Activated T-cell treated with anti-CD3 and anti-CD28 coated beads, Interleukin-2, amount 50 U/mL, for 4 hours (primary cell): Measurements from ENCODE around the gene SLC39A7. TPM values are rescaled to one million over a fixed set of nuclear protein-coding genes. Genes with fewer than 3 reads are reported as not detected.
A peak's percentile ranks its signal among the peaks of the same experiment; 100 is the strongest.

Source experiments
- ATAC-seq, 2 donors: fragments of 200-7000 bp; cut with Tn5 transposase; one replicate each; pipeline ENCODE4 v1.10.0; 2021
- DNase-seq: peaks from one replicate; pipeline ENCODE4 v3.0.0-alpha.2; 2020
- H3K27me3 Mint-ChIP-seq: one replicate; pipeline ENCODE4 v1.8.0; 2021; ENCODE audit warnings: low read depth, mixed read lengths
- H3K36me3 Mint-ChIP-seq: one replicate; pipeline ENCODE4 v1.8.0; 2022; ENCODE audit warnings: mixed read lengths; ENCODE audit not compliant: insufficient read depth
- H3K4me1 Mint-ChIP-seq: one replicate; pipeline ENCODE4 v1.8.0; 2021; ENCODE audit warnings: low read depth, mixed read lengths
- H3K4me3 Mint-ChIP-seq: one replicate; pipeline ENCODE4 v1.8.0; 2021; ENCODE audit warnings: mild to moderate bottlenecking, moderate library complexity, mixed read lengths
- H3K9me3 Mint-ChIP-seq: one replicate; pipeline ENCODE4 v1.8.0; 2021; ENCODE audit warnings: mixed read lengths
- total RNA-seq, 3 donors: library from RNA; stranded (reverse); gene quantifications; one replicate each; pipeline ENCODE4 v1.2.1, GENCODE V29; 2021

Gene SLC39A7, protein sequence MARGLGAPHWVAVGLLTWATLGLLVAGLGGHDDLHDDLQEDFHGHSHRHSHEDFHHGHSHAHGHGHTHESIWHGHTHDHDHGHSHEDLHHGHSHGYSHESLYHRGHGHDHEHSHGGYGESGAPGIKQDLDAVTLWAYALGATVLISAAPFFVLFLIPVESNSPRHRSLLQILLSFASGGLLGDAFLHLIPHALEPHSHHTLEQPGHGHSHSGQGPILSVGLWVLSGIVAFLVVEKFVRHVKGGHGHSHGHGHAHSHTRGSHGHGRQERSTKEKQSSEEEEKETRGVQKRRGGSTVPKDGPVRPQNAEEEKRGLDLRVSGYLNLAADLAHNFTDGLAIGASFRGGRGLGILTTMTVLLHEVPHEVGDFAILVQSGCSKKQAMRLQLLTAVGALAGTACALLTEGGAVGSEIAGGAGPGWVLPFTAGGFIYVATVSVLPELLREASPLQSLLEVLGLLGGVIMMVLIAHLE
- total RNA-seq = 10 to 100 TPM; 68.7 to 78.3 (median 72.1) TPM

DNA sequence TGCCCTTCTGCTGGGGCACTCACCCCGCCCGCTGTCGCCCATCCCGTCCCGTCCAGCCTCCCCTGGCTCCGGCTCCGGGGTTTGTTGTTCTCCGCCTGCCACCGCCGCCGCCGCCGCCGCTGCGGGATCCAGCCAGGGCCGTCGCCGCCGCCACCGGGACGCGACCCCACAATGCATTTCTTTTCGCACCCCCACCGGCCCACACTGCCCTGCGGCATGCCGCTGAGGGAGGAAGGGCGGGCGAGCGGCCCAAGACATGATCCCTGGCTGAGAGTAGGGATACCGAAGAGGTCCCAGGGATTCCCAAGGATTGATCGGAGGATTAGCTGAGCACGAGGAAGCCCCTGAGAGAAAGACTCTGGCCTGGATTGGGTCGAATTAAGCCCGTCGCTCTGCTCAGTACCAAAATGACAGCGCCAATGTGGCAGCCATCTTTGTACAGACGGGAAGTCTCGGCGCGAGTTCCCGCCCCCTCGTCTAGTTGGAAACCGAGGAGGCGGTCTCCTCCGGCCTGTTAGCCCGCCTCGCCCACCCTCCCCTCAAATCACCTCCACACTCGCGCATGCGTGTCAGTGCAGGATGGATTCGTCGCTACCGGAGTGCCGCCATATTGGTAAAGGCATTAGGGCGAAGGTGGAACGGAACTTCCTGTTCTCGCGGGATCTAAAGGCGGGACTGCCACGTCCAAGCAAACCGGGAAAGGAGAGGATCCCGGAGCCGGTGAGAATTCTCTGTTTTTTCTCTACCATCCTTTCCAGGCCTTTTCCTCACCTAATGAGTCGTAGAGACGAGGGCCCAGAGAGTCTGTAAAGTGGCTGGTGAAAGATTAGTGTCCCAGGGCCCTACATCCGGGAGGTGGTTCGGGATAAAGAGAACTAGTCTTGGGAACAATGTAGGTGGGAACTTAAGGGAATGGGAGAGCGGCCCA lies at the start of gene SLC39A7, which contains the start of gene RXRB:
SLC39A7 (plus strand) TSS at position 649 of the 928 bp plus-strand sequence. CDS start 379 bp downstream, outside the sequence.
RXRB (minus strand) TSS at position 447 of the 928 bp plus-strand sequence; CDS start at position 258, 189 bp downstream.
- Mint-ChIP-seq H3K4me1 (peaks cover 71% of the 10 kb centered on the region), H3K27me3 (no peaks in the 10 kb centered on the region), H3K4me3 (peak within 1 kb of the TSS; percentile 100), H3K9me3 (no peaks in the 10 kb centered on the region), H3K36me3 (peaks cover 43% of the 10 kb centered on the region)
- DNase-seq (peak; percentile 99), ATAC-seq (peak; percentile 63 to 73)

DNA sequence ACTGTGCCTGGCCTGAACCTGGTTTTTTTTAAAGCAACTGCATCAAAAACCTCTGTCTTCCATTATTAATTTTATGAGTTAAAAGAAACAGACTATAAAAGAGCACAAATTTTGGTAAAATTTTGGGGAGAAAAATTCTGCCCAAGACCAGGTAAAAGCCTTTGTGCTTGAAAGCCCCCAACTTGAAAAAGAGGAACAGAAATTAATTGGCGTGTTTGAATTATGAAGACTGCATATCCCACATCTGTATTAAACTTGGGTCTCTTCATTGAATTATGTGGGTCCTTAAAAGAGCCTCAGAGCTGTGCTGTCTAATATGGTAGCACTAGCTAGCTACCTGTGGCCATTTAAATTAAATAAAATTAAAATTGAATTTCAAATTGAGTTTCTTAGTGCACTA lies 49.6 kb upstream of the SLC39A7 start:
- Mint-ChIP-seq H3K4me1 (no peaks in the 10 kb centered on the region), H3K27me3 (peaks cover 22% of the 10 kb centered on the region), H3K36me3 (no peaks in the 10 kb centered on the region), H3K4me3 (no peak overlapping the region), H3K9me3 (peaks cover 11% of the 10 kb centered on the region)
- ATAC-seq = no peak
- DNase-seq = no peak

DNA sequence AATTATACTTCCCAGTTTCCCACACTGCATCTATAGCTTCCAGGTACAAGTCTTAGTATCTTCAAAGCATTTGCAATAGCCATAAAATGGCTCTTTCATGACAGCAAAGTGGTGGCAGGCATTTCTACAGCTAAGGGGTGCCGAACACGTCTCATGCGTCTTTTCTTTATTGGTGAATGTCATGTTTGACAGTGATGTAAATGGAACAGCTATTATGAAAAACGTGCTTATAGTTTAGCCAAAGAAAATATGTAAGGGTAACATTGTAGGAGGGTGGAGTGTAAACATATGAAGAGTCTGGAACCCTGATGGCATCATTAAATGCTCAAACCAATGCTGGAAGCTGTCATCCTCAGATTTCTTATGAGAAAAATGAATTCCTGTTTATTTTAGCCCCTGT lies 46.3 kb upstream of the SLC39A7 start:
- H3K36me3 Mint-ChIP-seq = no peaks in the 10 kb centered on the region
- no peak for ATAC-seq

DNA sequence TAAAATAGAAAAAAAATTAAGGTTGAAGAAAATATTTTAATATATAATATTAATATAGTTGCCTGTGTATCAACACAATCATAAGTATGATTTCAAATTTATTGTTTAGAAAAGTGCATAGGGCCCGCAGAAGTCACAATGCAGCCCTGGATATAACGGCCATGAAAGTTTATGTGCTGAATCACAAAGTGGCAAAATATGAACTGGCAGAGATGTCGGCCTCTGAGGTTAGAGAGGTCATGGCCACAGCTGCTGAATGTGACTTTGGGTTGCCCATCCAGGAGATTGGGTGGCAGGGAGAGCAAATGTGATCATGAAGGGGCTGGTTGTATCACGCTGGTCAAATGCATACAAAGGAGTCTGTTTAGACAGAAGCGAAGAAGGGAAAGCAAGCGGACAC lies 44.1 kb upstream of the SLC39A7 start:
- DNase-seq = no peak
- no peak overlapping the region for H3K4me3 Mint-ChIP-seq
- H3K9me3 Mint-ChIP-seq = peaks cover 11% of the 10 kb centered on the region
- no peaks in the 10 kb centered on the region for H3K36me3 Mint-ChIP-seq
- no peak for ATAC-seq
- peaks cover 5% of the 10 kb centered on the region for H3K4me1 Mint-ChIP-seq
- H3K27me3 Mint-ChIP-seq = peaks cover 12% of the 10 kb centered on the region

More for the DNA sequence above, 46.3 kb upstream of the SLC39A7 start:
- Mint-ChIP-seq H3K27me3 (peaks cover 16% of the 10 kb centered on the region), H3K9me3 (peaks cover 11% of the 10 kb centered on the region), H3K4me3 (no peak overlapping the region), H3K4me1 (no peaks in the 10 kb centered on the region)
- no peak for DNase-seq

DNA sequence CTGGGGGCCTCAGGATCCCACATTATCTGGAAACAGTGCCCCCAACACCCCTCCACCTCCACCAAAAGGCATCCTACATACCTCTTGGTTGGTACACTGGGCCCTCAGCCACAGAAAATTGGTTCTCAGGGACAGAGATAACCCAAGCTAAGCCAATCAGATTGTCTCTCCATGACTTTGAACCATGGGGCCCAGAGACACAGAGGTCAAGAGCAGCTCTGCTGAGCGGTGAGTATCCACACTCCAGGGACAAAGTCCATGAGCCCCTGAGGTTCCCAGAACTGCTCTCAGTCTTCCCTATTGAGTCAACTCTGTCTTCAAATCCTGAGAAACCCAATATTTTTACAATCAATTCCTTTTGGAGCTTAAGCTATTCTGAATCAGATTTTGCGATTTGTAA lies 43.7 kb upstream of the SLC39A7 start:
- DNase-seq (no peak), ATAC-seq (no peak)
- Mint-ChIP-seq H3K9me3 (peaks cover 7% of the 10 kb centered on the region), H3K27me3 (peaks cover 10% of the 10 kb centered on the region), H3K36me3 (no peaks in the 10 kb centered on the region), H3K4me1 (peaks cover 8% of the 10 kb centered on the region), H3K4me3 (no peak overlapping the region)

DNA sequence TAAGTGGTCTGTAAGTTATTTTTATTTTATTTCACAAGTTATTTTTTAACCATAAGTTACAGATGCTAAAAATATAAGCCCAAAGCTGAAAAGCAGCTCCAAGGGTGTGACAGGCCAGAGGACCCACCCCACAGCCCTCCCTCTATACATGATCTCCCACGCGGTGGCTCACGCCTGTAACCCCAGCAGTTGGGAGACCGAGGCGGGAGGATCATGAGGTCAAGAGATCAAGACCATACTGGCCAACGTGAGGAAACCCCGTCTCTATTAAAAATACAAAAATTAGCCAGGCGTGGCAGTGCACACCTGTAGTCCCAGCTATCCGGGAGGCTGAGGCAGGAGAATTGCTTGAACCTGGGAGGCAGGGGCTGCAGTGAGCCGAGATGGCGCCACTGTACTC lies 40.6 kb upstream of the SLC39A7 start:
- no peaks in the 10 kb centered on the region for H3K36me3 Mint-ChIP-seq
- DNase-seq = no peak

DNA sequence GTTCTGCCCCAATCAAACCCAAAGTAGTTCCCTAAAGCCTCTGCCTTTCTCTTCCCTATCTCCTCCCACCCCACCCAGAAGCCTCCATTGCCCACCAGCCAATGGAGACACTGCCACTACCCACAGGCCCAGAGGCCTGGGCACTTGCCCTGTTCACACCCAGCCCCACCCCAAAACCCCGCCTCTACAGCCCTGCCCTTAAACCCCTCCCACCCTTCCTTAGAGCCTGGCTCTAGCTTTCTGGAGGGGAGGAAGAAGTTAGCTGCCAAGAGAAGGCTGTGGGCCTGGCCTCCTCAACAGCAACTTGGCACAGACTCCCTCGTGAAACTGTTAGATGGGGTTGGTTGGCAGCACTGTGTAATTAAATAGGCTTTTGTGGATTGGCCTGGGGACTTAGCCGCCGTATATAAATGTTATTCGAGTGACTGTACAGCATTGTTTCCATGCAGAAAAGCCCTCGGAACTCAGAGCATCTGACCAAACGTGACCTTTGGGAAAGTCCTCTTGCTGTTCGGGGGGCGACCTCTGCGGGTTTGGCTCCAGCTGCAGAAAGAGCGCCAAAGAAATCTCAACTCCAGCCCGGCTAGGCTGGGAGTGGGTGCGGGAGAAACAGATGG lies 39.8 kb upstream of the SLC39A7 start:
- peaks cover 10% of the 10 kb centered on the region for H3K4me1 Mint-ChIP-seq

More for the DNA sequence above, 40.6 kb upstream of the SLC39A7 start:
- ATAC-seq = no peak
- H3K9me3 Mint-ChIP-seq = no peaks in the 10 kb centered on the region
- no peak overlapping the region for H3K4me3 Mint-ChIP-seq
- peaks cover 3% of the 10 kb centered on the region for H3K27me3 Mint-ChIP-seq
- peaks cover 10% of the 10 kb centered on the region for H3K4me1 Mint-ChIP-seq

DNA sequence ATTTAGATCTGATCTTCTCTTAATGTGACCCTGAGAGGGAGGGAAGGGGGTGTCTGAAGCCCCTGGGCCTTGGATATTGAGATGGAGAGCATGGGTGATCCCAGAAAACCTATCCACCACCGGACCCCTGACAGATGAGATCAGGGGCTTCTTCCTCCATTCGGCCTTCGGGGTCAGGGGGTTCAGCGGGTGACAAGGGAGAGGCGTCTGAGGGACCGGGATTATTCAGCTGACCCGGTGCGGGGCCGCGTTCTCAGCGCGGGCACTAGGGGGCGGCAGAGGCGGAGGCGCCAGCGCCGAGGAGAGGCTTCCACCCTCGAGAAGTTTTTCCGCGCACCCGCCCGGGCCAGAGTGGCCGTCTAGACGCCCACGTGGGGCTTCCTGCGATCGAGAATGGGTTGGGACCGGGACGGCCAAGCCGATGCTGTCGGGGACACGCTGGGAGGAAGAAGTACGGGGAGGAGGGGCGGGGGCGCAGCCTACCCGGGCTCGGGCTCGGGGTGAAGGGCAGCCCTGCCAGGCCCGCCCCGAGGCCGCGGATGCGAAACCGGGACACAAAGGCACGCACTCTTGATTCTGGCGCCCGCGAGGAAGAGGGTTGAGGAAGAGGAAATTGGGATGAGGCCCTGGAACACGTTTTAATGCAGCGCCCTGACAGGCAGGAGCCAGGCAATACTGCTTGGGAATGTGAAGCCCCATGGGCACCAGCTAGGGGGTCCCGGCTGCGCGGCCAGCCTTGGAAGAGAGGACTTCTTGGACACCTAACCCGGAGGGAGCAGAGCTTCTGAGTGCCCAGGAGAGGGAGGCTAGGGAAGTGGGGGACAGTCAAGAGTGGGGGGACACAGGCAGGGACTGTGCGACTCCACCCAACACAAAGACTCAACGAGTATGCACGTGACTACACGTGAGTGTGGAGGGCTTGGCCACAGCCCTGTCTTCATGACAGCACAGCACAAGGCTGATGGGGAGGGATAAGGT lies 39.0 kb upstream of the SLC39A7 start:
- Mint-ChIP-seq H3K9me3 (no peaks in the 10 kb centered on the region), H3K36me3 (no peaks in the 10 kb centered on the region), H3K4me3 (peak overlapping the region; percentile 82), H3K27me3 (peaks cover 7% of the 10 kb centered on the region), H3K4me1 (peaks cover 10% of the 10 kb centered on the region)
- peak; percentile 94 to 96 for ATAC-seq
- peak; percentile 82 for DNase-seq

More for the DNA sequence above, 39.8 kb upstream of the SLC39A7 start:
- H3K27me3 Mint-ChIP-seq = peaks cover 7% of the 10 kb centered on the region
- H3K9me3 Mint-ChIP-seq = no peaks in the 10 kb centered on the region
- no peak for DNase-seq
- peak overlapping the region; percentile 82 for H3K4me3 Mint-ChIP-seq
- no peaks in the 10 kb centered on the region for H3K36me3 Mint-ChIP-seq
- no peak for ATAC-seq

DNA sequence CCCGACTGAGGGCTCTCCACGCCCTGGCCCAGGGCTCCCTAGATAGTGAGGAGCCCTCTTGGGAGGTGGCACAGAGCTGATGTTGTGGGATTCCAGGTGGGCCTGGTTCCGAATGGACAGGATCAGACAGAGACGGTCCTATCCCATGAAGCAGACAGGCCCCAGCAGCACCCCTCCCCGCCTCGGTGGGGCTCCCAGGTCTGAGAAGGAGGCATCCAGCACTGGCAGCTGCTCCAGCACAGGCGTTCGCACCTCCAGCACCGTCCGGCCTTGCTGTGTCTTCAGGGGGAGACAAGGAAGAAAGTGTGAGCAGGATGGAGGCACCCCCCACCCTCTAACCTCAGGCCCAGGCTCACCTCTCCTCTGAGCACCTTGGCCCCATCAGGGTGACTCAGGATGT lies 37.1 kb upstream of the SLC39A7 start:
- ATAC-seq (no peak), DNase-seq (no peak)
- Mint-ChIP-seq H3K36me3 (no peaks in the 10 kb centered on the region), H3K9me3 (no peaks in the 10 kb centered on the region), H3K27me3 (peaks cover 7% of the 10 kb centered on the region), H3K4me3 (no peak overlapping the region), H3K4me1 (peaks cover 10% of the 10 kb centered on the region)

DNA sequence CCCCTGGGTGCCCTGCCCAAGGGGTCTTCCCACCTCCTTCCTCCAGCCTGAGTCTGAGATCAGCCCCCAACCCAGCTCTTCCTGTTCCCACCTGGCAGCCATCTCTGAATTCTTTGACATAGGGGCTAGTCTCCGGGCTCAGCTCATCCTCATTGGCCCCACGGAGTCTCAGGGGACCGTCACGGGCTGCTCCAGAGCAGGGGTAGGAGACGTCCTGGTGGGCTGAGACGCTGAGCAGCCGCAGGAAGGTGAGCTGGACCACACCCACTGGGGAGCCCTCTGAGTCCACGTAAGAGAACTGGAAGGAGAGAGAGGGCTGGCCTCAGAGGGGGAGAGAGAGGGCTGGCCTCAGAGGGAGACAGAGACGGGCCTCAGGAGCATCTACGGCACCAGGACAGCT lies 36.5 kb upstream of the SLC39A7 start:
- ATAC-seq = no peak
- Mint-ChIP-seq H3K36me3 (no peaks in the 10 kb centered on the region), H3K4me3 (no peak overlapping the region), H3K4me1 (peaks cover 10% of the 10 kb centered on the region), H3K27me3 (peaks cover 7% of the 10 kb centered on the region), H3K9me3 (no peaks in the 10 kb centered on the region)
- DNase-seq = no peak

DNA sequence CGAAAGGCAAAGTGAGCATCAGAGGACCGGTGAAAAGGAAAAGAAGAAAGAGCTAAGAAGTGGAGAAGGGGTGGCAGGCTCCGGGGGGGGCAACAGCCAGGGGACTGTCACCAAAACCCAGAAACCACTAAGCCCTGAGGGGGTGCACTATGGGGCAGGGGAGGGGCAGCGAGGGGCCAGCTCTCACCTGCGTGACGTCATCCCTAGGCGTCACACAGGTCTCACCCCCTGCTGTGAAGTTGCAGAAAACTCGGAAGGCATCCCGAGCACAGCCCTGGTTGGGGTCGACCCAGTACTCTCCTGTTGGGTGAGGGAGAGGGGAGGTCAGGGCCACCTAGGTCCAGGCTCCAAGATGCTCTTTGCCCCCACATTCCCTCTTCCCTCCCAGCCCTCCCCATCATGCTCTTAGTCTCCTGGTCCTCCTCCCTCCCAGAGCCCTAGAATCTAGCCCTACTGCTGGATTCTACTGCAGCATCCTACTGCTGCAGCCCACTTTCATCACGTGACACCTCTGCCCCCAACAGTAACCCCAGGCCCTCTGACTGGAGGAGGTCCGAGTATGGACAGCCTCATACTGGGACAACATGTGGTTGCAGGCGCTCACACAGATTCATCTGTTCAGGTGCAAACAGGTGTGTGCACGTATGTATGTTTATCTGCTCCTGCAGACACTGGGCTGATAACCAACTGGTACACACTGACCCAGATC lies 35.8 kb upstream of the SLC39A7 start:
- ATAC-seq (no peak), DNase-seq (no peak)
- no peak overlapping the region for H3K4me3 Mint-ChIP-seq
- H3K4me1 Mint-ChIP-seq = peaks cover 10% of the 10 kb centered on the region
- no peaks in the 10 kb centered on the region for H3K36me3 Mint-ChIP-seq
- H3K27me3 Mint-ChIP-seq = peaks cover 7% of the 10 kb centered on the region
- no peaks in the 10 kb centered on the region for H3K9me3 Mint-ChIP-seq

DNA sequence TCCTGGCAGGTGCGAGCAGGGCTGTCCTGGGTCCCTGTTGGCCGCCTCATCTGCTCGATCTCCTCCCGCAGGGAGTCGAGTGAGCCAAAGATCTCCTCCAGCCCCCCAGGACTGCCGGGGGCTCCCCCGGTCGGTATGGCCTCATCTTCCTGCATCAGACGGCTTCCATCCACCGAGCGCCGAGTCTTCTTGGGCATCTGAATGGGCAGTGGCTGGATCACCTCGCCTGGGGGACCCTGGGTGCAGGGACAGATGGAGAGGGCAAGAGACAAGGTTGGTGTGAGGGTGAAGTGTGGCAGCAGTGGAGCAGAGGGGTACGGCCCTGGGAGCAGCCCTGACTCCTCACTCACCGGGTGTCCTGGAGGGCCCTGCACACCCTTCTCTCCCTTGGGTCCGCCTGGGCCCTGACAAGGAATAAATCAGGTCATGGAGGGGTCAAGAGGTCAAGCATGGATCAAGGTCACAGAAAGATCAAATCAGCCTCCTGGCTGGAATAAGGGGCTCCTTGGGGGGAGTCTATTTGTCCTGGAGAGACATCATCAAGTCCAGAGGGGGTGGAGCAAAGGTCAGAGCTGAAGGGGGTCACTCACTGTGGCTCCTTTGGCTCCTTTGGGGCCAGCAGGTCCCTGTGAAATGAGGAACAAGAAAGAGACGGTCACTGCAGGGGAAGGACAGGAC lies 34.9 kb upstream of the SLC39A7 start:
- no peak for ATAC-seq
- peaks cover 7% of the 10 kb centered on the region for H3K27me3 Mint-ChIP-seq
- H3K9me3 Mint-ChIP-seq = no peaks in the 10 kb centered on the region
- H3K4me3 Mint-ChIP-seq = no peak overlapping the region
- H3K36me3 Mint-ChIP-seq = no peaks in the 10 kb centered on the region
- peaks cover 10% of the 10 kb centered on the region for H3K4me1 Mint-ChIP-seq
- DNase-seq = no peak
